HG03442 (cell line): ENCODE results near the gene TRIM45.
"Not testable (repeated sequence)": the region's sequence is repeated elsewhere in the genome, so short reads cannot be mapped to it uniquely, and the experiment has no call there.

Experiments used
- ATAC-seq: cut with Tn5 transposase; IDR thresholded peaks from one replicate; pipeline ENCODE4 v1.9.1; 2021; ENCODE audit warnings: mild to moderate bottlenecking, moderate library complexity; ENCODE audit not compliant: unreplicated experiment

The TRIM45 gene

DNA sequence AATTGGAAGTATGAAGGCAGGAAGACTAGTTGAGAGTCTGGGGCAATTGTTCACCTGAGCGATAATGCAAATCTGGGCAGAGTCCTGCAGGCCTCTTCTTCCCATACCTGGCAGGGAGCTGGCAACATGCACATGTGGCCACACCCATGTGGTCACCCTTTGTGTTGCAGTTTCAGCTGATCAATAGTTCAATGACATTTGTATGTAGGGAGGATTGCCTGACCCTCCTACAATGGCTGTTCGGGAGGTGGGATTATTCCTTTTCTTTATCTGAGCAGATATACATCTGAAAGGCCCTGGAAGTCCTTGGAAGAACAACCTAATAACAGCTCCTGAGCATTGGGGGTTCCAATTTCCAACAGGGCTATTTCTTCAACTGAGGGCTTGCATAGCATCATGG, 15.2 kb upstream of the TRIM45 start:
- ATAC-seq = no peak

DNA sequence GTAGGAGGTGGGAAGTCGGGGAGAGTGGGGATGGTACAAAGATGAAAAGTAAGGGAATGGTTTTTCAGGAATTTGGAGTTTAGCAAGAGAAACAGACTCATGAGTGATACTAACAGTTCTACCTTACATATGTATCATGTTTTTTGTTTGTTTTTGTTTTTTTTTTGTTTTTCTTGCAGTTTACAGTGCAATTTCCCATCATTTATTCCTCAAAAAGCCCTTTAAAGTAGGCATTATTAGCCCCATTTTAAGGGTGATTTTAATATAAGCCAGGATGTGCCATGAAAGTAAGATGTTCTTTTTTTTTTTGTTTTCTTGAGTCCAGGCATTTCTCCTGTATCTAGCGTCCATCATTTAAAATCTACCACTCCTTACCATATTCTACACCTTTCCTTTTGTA, 13.8 kb upstream of the TRIM45 start:
- ATAC-seq = no peak

DNA sequence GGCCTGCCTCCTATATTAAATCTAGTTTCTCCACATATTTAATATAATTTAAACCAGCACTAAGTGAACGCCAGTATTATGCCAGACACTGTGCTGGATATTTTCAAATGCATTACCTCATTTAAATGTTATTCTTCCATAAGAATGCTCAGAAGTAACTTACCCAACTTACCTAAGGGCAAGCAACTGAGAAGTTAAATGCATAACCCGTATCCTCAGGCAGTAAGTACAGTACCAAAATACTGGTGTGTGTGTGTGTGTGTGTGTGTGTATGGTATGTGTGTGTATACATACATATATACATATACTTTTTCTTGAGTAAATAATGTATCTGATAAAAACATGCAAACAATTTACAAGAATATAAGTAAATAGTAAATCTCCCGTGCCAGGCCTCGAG, 9.0 kb upstream of the TRIM45 start:
- no peak for ATAC-seq

DNA sequence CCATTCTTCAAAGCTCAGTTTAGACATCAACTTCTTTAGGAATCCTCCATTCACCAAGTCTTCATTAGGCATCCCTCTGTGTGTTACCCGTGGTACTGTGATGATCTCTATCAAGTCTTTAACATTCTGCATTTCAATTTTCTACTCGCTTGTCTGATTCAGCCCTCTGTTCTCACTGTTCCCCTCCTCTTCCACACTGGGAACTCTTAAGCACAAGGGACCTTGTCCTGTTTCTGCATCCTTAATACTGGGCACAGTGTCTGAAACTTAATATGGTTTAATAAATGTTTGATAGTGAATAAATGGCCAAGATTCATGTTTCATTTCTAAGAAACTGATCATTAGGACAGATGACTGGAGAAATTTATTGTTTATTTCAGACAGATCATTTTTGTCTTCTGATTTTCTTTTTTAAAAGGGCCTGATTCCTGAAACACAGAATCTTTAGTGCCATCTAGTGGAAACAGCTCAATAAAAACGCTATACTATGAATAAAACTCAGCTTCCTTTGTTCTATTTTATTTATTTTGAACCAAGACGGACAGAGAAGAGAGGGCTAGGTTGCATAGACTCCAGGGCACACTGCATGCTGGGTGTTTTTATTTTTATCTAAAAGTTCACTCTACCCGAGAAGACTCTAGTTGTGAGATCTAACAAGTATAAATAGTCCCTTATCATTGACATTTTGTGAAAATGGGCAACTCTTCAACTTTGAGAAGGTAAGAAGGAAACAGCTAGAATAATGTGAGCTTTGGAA, 7.0 kb upstream of the TRIM45 start:
- ATAC-seq = no peak

DNA sequence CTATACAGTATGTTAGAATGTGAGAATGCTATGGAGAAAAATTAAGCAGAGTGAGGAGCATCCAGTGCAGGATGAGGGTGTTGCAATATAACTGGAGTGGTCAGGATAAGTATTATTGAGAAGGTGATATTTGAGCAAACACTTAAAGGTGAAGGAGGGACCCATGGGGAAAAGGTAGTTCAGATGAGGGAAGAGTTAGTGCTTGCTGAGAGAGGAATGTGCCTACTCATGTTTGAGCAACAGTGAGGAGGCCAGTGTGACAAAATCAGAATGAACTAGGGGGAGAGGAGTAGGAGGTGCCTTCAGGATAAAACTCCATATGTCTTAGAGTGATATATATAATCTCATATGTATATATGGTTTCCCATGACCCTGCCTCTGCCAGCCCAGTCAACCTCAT, 6.2 kb upstream of the TRIM45 start:
- no peak for ATAC-seq

DNA sequence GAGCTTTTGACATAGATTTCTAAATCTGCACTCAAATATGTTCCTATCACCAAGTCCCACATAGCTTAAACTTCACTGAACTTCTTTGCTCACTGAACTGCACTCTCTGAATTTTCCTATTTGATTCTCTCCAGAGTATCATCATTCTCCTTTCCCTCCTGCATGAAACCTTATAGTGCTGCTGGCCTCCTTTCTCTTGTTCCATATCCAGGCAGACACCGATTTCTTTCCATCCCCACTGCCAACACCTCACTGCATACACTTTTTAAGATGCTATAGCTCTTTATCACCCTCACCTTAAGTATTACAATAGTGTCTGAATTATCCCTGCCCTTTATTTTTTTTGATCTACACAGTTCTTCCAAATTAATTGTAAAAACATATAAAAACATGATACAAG, 3.1 kb upstream of the TRIM45 start:
- ATAC-seq = no peak

DNA sequence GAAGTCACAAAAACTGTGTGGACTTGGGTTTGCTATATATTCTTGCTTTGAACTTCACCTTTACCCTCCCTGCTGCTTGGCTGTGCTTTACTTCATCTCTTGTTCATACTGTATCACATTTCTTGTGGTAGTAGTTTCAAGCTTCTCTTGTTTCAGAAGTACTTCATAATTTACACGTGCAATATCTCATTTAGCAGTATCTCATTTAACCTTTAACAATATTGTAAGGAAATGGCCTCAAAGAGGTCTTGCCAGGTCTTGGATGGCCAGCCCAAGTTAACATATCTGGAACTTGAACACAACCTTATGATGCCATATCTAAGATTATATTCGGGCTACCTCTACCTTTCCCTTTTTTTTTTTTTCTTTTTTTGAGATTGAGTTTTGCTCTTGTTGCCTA, 1.7 kb upstream of the TRIM45 start:
- ATAC-seq = no peak

DNA sequence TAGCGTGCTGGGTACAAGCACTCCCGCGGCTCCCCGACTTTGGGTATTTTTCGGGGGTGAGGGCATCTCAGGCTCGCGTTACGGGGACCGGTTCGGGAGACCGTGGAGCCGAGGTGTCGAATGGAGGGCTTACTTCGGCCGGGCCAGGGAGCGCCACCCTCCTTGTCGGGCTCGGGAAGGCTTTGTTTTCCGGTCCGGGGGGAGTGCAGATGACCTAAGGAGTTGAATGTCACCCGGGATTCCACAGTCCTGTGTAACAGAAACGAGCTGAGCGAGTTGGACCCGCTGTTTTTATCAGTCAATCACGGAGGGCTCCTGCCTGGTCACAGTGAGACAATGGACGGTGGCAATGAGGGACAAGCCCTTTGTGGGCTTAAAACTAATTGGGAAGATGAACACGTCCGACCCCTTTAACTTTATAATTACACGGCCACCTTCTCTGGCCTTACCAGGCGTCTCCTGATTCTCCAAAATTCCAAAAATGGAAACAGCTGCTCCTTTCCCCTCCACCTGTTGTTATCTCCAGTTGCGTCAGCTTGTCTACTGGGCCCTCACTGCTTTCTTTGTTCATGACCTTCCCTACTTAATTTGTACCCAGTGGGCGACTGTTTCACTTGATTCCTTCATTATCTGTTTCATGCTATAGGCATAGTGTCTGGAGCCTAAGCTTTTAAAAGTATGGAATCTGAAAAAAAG, 929 bp upstream of the TRIM45 start:
- ATAC-seq = no peak

DNA sequence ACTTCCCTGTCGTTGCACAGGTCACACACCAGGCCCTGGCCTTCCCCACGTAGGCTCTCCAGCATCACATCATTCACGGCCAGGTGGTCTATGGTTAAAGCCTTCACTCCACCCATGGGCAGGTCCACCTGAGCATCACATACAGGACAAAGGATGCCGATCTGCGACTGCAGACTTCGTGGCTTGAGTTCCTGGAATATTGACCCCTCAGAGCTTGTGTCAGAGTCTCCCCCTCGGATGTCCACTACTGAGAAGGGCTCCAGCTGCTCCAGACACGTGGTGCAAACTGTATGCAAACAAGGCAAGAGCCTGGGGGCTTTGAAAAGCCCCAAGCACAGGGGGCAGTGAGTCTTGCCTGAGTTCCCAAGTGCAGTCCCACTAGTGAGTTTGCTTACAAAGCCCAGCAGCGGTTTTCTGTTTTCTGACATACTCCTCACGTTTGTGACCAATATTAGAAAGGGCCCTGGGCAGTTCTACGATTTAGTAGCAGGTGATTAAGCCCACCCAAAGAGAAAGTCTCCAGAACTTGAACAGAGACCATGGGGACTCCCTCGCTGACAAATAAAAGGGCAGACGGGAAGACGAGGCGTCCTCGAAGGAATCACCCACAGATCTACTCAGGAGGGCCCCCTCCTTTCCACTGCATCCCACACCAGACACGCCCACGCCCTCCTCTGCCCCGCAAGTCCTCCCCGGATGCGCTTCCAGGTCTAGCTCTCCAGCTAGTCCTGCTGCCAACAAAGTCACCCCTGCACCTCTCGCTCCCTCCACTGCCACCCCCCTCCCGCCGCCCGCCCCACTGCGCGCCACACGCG, 568 bp downstream of the TRIM45 start:
- no peak for ATAC-seq

DNA sequence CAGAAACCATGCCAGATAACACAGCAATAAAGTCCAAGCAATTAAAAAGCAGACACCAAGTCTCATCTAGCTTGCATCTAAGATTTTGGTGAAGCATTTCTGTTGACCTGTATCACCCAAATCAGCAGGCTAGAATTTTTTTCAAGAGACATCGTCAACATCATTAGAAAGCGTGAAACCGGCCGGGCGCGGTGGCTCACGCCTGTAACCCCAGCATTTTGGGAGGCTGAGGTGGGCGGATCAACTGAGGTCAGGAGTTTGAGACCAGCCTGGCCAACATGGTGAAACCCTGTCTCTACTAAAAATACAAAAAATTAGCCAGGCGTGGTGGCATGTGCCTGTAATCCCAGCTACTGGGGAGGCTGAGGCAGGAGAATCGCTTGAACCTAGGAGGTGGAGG, 2.4 kb downstream of the TRIM45 start:
- not testable (repeated sequence) for ATAC-seq

DNA sequence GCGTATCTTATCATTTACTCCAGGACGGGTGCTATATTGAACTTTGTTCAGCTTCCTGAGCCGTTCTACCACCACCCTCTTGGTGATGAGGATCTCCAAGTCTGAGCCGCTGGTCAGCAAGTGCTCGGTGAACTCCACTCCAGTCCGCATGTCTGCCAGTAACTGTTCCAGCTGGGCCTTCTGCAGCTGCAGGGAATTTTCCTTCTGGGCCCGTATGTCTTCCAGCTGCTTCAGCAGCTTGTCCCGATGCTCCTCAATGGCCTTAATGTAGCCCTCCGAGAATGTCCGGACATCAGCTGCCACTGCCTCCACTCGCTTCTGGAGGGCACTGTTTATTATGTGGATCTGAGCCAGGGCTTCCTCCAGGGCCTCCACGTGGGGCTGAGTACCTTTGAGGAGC, 3.4 kb downstream of the TRIM45 start:
- ATAC-seq = no peak

DNA sequence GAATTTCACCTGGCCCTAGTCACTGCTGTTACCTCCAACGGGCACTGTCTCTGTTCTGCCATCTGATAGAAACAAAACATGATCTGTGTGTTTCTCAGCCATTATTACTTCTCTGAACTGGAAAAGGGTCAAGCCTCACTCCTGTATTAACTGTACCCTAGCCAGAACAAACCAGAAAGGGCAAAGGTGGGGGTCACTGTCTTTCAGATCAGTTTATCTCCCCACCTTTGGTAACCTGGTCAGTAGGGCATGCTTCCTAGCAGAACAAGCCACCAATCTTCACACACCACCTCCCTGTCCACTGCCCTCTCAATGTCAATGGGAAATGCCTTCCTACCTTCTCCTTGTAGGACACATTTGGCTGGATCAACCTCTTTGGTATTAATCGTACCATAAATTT, 3.9 kb downstream of the TRIM45 start:
- no peak for ATAC-seq

DNA sequence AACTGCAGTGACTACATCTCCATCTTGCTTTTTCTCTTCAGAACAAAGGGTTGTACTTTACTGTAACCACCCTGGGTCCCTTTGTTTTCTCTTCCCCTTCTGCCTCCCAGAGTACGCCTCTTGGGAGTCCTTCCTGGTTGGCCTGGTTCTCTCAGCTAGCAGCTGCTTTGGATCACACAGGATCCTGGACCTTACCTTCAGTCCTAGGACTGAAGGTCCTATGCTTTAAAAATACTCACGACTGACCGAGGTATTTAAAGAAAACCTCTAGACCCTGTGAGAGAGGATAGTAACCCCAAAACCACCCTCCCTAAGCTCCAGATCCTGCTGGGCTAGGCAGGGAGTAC, 4.8 kb downstream of the TRIM45 start:
- no peak for ATAC-seq

DNA sequence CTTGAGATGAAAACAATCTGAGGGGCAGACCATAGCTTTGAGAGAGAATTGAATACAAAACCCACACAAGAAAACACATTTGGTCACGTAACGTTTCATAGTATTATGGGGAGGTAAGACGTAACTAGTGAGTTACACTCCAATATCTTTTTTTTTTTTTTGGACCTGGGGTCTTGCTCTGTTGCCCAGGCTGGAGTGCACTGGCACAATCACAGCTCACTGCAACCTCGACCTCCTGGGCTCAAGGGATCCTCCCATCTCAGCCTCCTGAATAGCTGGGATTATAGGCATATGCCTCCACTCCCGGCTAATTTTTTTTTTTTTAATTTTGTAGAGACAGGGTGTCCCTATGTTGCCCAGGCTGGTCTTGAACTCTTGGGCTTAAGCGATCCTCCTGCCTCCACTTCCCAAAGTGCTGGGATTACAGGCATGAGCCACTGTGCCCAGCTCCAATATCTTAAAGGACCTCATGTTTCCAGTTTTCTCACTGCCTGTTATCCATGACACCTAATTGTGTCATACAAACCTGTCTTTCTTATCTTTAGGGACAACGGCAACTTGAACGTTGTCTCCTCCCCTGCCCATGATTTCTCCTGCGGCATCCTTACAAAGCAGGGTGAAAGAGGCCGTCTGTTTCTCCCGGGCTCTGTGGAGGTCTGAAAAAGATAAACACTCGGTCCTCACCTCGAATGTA, 5.3 kb downstream of the TRIM45 start:
- ATAC-seq = no peak

DNA sequence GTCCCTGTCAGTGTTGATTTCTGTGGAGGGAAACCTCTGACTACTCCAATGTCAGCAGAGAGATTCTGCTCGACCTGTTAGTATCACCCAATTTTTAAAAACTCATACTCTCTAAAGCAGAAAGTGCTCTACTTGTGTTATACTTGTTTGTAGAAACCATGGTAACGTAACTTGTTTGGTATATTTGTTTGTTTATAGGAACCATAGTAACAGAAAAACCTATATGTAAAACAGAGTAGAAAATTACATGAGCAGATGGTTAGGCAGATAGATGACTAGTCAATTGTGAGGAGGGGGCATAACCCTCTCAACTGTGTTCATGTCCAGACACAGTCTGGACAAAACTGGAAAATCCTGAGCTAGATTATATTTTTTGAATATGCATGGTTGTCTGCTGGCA, 6.7 kb downstream of the TRIM45 start:
- no peak for ATAC-seq

DNA sequence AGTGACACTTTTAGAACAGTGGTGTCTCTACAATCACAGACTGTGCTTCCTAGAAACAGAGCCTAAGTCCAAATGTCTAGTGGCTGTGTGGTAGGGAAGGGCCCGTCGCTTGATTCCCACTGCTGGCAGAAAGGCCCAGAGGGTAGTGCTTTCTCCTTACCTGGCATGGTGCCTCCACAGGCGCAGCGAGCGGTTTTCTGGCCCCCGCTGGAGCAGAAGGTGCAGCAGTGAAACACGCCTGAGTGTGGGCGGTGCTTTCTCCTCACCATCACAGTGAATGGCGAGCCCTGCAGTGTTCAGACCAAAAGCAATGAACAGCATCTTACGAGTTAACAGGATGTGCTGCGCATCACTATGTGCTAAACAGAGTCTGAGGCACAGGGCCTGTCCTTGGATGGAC, 8.3 kb downstream of the TRIM45 start:
- ATAC-seq = no peak

DNA sequence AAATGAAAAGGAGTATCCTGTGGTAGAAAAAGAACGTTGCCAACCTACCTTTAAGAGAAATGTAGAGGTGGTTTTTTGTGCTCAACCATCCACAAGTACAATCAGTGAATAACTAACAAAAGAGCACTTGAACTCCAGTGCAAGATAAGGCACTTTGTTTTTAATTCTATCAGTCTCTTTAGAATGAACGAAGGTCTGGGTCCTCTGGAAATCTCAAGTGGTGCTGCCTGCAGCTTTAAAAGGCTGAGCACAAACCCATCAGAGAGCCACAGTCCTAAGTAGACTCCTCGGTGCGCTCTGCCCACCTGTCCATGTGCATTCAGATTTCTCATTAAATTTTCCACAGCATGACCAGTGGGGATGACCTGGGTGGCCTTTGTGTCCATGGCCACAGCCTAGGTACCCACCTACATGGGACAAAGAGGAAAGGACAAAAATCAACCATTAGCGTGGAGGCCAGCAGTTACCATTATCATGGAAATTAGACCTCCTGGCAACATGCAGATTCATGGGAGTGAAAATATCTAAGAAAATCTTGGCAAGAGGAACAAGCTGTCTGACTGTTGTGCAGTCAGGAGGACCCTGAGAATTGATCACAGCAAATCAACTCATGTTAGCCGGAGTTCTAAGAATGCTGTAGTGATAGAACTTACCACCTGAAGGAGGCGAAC, 9.4 kb downstream of the TRIM45 start:
- no peak for ATAC-seq

DNA sequence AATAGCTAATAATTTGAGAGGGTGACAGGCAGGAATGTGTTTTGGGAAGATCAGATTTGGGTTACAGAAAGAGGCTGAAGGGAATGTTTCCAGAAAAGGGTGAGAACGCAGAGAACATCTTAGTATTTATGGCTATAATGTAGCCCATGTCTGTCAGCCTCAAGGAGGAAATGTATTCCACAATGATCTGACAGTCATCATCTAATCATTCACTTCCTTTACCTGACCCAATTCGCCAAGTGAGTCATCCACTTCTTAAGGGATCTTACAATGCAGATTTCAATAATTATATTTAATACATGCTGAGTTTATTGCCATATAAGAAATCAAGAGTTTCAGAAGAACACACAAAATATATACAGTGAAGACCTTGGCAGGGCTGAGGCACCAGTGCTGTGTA, 10.8 kb downstream of the TRIM45 start:
- ATAC-seq = no peak

DNA sequence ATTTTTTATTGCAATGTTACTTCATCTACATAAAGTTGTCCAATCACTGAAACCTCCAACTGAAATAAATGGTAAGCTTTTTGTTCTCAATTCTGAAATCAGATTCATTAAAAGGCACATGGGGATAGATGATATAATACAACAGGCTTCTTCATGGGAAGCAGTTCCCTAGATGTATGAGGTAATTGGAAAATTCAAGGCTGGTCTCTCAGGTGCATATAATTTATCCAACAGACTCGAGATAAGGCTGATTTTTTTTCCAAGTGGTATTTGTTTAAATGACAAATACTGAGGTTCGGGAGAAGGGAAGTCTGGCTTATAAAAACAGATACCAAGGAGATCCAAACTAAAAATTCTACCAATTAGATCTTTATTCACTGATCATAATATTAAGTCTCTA, 14.2 kb downstream of the TRIM45 start:
- ATAC-seq = no peak

DNA sequence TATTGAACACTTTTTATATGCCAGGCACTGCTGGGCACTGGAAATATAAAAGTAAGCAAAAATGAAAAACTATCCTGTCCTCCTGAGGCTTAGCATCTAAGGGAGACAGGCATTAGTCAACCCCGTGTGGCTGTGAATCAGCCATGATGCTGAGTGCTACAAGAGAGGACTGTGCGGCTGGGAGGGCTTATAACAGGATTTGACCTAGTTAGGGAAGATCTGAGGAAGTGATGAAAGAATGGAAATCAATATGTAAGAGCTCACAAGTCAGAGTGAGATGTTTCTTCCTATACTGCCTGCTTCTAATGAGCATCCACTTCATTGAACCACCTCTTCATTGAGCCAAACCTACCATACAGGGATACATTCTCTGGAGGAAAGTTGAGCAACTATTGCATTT, 15.1 kb downstream of the TRIM45 start:
- ATAC-seq = no peak

DNA sequence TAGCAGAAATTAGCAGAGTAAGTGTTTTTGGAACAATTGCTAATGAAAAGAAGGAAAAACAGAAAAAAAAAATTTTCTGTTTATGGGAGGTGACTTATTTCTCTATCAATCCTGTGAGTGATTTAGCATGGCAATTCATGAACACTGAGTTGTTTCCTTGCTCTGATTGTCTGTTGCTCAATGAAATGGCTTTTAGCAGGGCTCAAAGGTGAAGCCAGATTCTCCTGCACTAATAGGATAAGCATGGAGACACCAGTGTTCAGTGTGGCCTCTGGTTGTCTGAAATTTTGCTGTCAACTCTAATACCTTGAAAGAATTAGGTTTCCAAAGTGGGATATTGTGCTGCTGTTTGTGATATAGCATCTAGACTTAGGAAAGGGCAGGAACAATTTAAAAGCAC, 15.8 kb downstream of the TRIM45 start:
- no peak for ATAC-seq
